GM18870 (cell line): ENCODE results near the gene L3MBTL1.
"Not testable (repeated sequence)": the region's sequence is repeated elsewhere in the genome, so short reads cannot be mapped to it uniquely, and the experiment has no call there.

Experiments
- ATAC-seq: cut with Tn5 transposase; IDR thresholded peaks from one replicate; pipeline ENCODE4 v1.9.1; 2021; ENCODE audit warnings: moderate library complexity; ENCODE audit not compliant: unreplicated experiment

L3MBTL1 gene

DNA sequence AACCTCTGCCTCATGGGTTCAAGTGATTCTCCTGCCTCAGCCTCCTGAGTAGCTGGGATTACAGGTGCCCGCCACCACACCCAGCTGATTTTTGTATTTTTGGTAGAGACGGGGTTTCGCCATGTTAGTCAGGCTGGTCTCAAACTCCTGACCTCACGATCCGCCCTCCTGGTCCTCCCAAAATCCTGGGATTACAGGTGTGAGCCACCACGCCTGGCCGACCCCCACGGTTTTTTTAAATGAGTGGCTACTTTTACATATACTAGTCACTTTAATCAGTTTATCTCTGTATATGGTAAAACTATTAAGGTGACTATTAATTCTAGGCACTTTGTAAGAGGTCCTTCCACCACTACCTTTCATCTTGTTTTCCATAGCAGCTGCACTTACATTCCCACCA lies 5.5 kb upstream of the L3MBTL1 start:
- ATAC-seq: not testable (repeated sequence)

- ATAC-seq: no peak
Measured at GRCh38 chr20:43506238-43506637, 1.3 kb upstream of the L3MBTL1 start.

- no peak for ATAC-seq
Measured at GRCh38 chr20:43508106-43508505, 609 bp downstream of the L3MBTL1 start.

DNA sequence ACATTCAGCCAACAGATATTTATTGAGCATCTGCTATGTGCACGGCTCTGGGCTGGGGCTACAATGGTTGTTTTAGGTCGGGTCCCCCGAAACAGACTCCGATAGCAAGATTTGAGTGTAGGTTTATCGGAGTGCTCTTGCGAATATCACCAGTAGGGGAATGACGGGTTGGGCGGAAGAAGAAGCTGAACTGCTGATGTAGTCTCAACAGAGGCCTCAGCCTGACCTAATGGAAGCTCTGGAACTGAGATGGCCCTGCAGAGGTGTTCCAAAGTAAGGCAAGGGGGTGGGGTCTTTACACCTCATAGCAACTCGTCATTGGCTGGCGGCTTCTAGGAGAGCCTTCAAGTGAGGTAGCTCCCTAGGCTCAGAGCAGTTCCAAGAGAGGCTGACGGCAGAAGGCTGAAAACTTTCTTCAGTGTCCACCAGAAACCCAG lies 1.1 kb downstream of the L3MBTL1 start:
- no peak for ATAC-seq

- ATAC-seq: no peak
Measured at GRCh38 chr20:43511879-43512278, 4.4 kb downstream of the L3MBTL1 start.

DNA sequence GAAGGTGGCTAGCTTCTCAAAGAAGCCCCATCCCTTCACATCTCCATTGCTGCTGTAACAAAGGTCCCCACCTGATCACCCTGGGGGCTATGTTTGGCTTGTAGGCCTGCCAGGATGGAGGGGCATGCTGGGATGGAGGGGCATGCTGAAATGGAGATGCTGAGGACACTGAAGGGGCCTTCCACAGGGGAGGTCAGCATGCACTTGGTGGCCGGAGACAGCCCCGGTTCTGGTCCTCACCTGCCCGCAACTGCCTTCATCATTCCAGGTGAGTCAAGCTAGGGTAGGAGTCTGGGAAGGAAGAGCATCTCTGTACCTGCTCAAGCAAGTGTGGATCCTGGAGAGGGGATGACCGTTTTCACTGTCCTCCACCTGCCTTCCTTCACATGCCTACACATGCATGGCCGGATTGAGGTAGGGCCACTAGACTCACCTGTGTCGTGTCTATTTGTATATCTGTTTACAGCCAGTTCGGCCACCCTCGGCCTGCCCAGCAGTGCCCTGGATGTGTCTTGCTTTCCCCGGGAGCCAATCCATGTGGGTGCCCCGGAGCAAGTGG lies 6.0 kb downstream of the L3MBTL1 start:
- ATAC-seq: no peak

GRCh38 chr20:43513931-43514647 lies 6.6 kb downstream of the L3MBTL1 start:
- ATAC-seq: peak; percentile 76

DNA sequence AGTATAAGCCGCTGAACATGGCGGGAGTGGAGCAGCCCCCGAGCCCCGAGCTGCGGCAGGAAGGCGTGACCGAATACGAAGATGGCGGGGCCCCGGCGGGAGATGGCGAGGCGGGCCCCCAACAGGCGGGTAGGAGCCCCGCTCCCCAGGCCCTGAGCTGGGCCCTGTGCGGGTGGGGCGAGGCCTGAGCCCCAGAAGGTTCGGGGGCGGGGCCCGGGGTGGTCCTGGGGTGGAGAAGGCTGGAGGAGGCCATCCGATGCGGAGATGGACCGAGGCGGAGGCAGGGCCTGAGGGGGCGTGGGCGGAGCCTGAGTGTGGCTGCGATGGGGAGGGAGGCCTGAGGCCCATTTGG lies 7.1 kb downstream of the L3MBTL1 start:
- ATAC-seq: peak; percentile 3

- no peak for ATAC-seq
Measured at GRCh38 chr20:43515628-43516027, 8.1 kb downstream of the L3MBTL1 start.

DNA sequence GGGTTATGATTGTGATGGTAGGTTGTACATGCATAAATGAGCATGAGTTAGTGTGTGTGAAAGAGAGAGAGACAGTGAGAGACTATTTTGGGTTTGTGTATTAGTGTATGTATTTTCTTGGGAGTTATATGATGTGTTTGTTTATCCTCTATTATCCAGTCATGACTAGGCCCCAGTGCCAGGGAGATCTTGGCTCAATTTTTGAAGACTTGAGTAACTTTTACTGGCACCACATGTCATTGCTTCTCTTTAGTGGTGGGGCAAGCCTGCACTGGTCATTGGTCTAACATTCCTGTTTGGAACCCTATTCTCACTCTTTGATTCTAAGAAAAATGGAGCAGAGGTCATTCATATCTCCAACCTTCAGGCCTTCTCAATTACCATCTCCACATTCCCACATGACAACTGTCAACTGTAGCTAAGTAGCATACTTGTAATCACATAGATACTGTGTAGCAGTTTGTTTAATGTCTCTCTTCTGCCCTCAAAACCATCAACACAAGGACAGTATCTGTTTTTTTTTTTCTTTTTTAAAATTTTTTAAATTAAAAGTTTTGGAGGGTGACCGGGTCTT lies 8.8 kb downstream of the L3MBTL1 start:
- no peak for ATAC-seq

DNA sequence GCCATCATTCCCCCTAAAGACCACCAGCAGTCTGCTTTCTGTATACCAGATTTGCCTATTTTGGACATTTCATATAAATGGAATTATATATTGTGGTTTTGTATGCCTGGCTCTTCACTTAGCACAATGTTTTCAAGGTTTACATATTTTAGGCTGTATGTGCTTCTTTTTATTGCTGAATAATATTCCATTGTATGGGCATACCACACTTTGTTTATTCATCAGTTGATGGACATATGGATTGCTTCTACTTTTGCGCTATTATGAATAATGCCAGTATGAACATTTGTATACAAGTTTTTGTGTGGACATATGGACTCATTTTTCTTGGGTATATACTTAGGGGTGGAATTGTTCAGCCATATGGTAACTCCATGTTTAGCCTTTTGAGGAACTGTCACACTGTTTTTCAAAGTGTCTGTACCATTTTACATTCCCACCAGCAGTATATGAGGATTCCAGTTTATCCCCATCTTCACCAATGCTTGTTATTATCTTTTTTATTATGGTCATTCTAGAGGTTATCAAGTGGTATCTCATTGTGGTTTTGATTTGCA lies 12.7 kb downstream of the L3MBTL1 start:
- ATAC-seq: no peak

DNA sequence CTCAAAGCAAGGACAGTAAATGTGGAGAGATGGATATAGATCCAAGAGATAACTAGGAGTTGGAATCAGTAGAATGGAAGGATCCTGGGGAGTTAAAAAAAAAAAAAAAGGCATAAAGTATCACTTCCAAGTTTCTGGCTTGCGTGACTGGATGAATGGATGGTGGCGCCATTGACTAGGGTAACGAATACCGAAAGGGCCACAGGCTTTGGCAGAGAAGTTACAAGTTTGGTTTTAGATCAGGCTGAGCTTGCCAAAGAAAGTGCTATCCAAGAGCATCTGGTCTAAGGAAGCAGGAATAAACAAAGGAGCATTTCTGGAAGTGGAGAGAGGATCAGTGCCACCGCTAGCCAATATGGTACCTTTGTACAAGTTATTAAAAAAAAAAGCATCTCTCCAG lies 17.5 kb downstream of the L3MBTL1 start:
- no peak for ATAC-seq

- ATAC-seq: no peak
Measured at GRCh38 chr20:43528258-43528875, 20.9 kb downstream of the L3MBTL1 start.

- ATAC-seq: no peak
Measured at GRCh38 chr20:43529051-43529450, 21.6 kb downstream of the L3MBTL1 start.

DNA sequence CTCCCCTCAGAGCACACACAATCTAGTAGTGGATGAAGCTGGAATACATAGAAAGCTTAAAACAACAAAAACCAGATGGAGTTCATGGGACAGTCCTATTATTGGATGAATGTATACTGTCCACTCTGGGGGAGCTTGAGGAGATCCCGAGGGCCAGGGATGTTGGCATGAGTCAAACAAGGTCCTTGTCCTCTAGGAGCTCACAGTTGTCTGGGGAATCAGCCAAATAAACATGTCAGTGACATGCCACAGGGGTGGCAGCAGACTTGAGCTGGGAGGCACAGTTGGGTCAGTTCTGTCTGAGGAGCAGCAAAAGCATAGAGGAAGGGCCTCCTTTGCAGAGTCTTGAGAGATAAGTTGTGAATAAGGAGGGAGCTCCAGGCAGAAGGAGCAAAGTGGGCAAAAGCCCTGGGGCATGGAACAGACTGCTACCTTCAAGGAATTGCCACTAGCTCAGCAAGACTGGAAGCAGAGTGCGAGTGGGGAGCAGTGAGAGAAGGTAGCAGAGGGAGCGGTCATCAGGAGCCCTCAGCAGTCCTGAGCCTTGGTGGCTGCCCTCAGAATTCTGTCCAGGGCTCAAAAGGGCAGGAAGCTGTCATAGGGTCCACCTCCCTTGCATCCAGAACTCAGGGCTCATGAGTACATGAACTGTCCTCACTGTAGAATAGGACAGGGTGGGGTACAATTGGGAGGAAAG lies 22.1 kb downstream of the L3MBTL1 start:
- ATAC-seq: no peak

GRCh38 chr20:43530321-43531090 lies 23.0 kb downstream of the L3MBTL1 start:
- no peak for ATAC-seq

DNA sequence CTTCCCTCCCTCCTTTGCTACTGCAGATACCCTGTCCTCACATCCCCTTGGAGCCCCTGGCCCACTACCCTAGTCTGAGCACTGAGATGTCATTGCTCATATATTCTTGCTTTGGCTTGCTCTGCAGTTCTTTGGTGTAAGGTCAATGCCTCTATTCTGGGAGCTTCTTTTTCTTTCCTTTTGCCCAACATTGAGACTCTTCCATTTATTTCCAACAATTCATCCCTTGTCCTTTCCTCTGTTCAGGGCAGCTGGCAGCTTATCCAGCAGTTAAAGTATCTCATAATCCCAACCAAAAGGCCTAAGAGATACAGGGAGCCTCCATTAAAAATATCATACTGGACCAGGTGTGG lies 23.6 kb downstream of the L3MBTL1 start:
- no peak for ATAC-seq

DNA sequence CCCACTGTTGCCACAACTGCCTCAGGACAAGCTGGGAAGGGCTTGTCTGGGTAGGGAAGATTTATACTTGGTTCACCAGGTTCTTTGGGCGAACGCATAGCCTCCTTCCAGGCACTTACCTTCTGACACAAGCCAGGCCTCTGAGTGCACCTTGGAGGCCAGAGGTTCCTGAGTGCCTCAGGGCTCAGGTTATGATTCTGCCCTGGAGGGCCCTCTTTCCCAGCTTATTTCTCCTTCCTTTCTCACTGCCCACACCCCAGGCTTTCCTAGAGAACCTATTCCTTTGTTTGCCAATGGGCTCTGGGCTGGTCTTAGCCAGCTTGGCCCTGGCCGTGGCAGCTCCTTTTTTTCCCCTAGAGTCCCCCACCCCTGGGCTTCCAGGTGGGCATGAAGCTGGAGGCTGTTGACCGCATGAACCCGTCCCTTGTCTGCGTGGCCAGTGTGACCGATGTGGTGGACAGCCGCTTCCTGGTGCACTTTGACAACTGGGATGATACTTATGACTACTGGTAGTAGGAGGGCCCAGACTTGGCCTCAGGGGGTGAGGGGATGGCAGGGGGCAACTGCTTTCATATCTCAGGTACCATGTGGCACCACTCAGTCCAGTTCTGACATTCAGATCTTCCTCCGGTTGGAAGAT lies 25.0 kb downstream of the L3MBTL1 start:
- no peak for ATAC-seq

DNA sequence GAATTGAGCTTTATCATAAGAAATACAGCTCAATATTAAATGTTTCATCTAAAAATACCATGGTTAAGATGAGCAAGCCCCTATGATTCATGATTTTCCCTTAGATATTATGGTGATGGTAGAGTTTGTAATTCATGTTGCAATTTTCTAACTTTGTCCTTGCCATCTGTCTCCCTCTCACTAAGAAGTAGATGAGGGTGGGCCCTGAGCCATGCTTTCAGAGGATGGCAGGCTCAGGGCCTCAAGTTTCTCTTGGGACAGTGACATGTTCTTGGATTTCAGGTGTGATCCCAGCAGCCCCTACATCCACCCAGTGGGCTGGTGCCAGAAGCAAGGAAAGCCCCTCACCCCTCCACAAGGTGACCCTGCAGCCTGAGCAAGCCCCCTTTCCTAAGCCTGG lies 25.6 kb downstream of the L3MBTL1 start:
- ATAC-seq: no peak

GRCh38 chr20:43534016-43534415 lies 26.5 kb downstream of the L3MBTL1 start:
- ATAC-seq: no peak
